ENCODE measurements around the gene RERG.

The RERG gene

GRCh38 chr12:15183821-15184220 is 37.4 kb downstream of the RERG start:
- no peak for DNase-seq

GRCh38 chr12:15181017-15181683 is 40.1 kb downstream of the RERG start:
- no peak for DNase-seq

DNA sequence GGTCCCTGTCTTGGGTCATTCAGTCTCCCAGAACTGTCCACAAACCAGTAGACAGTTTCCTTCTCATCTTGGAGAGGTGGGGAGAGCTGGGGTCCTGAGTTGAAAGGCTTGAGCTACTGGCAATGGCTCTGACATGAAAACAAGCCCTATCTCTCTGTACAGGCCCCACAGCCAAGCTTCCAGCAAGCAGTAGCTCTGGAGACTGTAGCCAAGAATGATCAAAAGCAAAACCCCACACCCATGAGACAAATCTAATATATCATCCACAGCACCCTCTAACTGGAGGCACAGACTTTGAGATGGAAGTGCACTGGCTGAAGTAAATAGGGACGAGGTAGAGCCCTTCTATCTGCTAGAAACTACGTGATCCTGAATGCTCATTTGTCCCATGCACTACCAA is 40.9 kb downstream of the RERG start:
- no peak for DNase-seq

- no peak for DNase-seq
These were observed 41.5 kb downstream of the RERG start for GRCh38 chr12:15179672-15180071.

GRCh38 chr12:15173142-15173541 is 48.1 kb downstream of the RERG start:
- no peak for DNase-seq

DNA sequence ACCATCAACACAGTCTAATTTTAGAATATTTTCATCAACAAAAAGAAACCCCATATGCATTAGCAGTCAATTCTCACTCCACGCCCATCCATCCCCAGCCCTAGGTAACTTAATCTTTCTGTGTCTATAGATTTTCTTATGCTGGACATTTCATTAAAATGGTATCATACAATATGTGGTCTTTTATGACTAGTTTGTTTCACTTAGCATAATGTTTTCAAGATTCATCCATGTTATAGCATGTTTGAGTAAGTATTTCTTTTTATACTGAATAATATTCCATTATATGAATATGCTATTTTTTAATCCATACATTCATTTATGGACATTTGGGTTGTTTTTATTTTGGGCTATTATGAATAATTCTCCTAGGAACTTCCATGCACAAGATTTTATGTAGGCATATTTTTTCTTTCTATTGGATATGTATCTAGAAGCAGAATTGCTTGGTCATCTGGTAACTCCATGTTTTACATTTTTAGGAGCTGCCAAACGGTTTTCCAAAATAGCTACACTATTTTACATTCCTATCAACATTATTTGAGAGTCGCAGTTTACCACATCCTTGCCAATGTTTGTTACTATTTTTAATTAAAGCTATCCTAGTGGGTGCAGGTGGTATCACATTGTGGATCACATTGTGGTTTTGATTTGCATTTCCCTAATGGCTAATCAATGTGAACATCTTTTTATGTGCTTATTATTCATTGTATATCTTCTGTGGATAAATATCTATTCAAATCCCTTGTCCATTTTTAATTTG is 49.0 kb downstream of the RERG start:
- no peak for DNase-seq

DNA sequence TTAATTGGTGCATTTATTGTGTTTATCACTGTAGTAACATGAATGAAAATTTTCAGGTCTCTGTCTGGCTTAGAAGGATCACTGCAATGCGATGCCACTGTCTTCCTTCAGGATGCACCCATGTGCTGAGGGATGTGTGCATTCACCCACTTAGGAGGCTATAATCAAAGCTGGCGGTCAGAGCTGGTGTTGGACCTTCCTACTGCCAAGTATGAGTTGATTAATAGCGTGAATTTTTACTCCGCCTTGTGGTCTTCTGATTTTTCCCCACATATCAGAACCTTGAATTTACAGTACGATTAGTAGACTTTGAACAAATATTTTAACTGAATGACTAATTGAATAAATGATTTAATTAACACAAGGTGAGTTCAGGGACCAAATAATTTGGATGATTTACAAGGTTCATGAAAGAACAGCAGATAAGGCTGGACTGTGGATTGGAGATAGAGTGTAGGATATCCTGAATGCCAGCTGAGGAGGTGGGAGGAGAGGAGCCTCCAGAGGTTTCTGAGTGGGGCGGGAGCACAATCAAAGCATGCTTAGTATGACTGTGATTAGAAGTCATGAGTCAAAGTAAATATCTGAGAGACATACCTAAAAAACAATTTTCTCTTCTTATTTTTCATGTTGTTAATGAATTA is 50.1 kb downstream of the RERG start:
- DNase-seq, result no peak

GRCh38 chr12:15168026-15168678 is 53.1 kb downstream of the RERG start:
- no peak for DNase-seq

GRCh38 chr12:15165012-15165659 is 56.1 kb downstream of the RERG start:
- DNase-seq, result no peak

DNA sequence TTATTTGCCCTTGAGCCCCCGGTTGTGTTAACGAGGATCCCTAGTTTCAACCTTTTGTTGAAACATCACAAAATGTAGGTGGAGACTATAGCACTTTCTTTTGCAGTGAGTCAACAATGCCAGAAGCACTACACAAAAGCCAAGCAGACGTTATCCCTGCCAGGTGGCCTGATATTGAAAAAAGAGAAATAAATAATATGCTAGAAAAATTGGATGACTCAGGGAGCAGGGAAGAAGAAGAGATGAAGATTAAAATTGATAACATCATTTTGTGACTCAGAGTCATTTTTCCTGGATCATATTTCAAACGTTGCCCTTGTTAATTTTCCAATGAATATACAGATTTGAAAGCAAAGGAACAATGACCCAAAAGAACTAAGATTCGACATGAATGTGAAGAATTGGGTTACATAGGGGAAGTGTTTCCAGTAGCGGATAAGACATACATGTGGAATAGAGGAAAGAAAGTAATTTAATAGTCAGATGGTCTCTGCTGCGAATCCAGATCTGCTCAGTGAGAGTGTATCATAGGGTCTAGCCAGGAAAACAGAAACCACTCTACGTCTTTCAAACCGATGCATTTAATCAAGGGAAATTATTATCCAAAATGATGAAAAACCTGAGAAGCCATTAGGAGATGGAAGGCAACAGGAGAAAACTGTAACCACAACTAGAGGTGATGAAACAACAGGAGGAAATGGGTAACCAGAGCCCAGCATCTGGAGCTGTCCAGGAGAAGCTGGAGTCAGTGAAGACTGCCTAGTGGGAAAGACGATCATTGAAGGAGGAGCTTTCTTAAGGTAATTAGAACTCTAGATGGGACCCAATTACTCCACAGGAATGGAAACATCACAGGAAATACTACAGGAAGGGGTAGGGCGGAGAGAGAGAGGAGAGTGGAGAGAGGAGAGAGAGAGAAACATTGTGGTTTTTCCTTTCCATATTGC is 57.9 kb downstream of the RERG start:
- no peak for DNase-seq

GRCh38 chr12:15158083-15158482 is 63.1 kb downstream of the RERG start:
- DNase-seq, result no peak

GRCh38 chr12:15157269-15157671 is 63.9 kb downstream of the RERG start:
- no peak for DNase-seq

- DNase-seq, result no peak
These were observed 65.9 kb downstream of the RERG start for GRCh38 chr12:15155271-15155670.

DNA sequence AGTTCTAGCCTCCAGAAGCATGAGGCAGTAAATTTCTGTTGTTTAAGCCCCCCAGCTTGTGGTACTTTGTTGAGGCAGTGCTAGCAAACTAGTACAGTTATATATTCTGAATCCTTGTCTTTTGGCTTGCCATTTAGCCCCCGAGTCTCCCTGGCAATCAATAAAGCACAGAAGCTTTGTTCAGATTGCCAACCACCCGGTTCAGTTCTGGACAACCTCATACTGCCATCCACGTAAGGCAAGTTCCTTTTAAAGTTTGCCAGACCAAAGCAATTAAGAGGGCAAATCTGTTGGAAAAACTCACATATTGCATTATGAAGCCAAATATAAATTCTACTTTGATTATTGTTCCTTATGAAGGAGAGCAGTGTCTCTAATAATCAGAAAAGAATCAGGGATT is 67.1 kb downstream of the RERG start:
- no peak for DNase-seq

GRCh38 chr12:15152868-15153267 is 68.3 kb downstream of the RERG start:
- no peak for DNase-seq

DNA sequence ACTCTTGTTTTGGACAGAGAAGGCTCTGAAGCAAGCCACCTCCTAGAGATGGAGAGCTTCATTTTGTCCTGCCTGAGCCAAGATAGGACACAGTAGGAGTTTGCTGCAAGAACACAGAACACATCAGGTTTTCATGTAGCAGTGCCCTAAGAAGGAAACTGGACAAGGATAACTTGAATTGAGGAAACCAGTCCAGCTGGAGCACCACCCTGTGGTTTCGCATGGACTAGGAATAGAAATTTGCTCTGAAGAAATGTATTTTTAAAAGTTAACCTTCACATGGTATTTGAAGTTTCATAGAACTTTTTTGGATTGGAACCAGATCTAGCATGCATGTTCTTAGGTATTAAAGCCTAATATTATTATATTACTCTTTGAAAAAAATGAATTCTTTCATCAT is 68.8 kb downstream of the RERG start:
- no peak for DNase-seq

- DNase-seq, result no peak
These were observed 69.8 kb downstream of the RERG start for GRCh38 chr12:15151161-15152091.

DNA sequence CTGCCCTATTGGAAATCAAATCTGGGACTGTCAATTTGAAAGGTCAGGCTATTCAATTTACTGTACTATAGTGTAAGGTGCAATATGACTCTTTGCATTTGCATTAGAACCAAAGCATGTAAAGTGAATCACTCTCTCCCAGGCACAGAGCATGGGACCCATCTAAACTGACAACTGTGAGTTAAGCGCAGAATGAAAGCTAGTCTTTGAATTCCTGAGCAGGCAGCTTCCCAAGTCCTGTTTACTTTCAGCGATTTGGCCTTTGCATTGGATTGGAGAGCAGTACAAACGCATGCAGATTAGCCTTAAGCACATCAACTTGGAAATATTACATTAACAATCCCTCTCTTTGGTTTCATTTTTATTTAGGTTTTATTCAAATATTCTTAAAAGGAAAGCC is 74.6 kb downstream of the RERG start:
- no peak for DNase-seq

- DNase-seq, result no peak
These were observed 77.8 kb downstream of the RERG start for GRCh38 chr12:15143467-15143866.

DNA sequence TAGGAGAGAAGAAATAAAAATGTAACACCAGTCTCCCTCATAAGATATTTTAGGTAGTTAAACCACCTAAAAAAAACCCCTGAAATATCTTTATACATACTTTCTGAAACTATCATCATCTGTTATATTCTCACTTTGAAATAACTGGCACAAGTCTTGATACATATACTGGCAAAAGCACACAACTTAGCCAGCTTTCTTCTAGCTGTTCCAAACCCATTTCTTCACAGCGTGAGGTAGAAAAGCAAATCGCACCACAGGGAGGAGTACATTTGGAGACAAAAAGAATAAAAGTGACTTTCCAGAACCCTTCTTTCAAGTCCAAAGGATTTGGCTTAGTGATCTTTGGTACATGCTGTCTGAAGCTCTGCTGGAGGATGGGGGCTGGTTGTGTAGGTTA is 78.5 kb downstream of the RERG start:
- no peak for DNase-seq

DNA sequence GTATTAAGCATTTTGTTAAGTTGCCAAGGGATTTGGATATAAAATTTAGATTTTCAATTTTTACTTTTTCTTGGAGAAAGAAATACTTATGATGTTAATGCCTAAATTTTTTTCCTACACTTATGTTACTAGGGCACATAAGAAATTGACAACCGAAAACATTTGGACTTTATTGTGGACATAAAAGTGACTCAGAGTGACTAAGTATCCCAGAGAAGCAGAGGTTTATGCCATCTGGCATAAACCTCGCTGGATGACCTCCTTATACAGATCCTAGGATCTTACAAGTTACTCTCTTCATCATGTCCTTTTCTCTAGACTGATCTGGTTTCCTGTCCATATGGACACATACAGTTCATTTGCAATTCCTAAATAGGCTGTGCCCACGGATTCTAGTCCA is 89.8 kb downstream of the RERG start:
- no peak for DNase-seq
